Stimulated activated CD4-positive, alpha-beta T cell treated with anti-CD3 and anti-CD28 coated beads, Interleukin-1b, Interleukin-23, amount 100 ng/mL, for 24 hours (primary cell): ENCODE measurements around the gene ST6GALNAC6.

Source experiments
- DNase-seq, 4 experiments: peaks; one replicate each; pipeline ENCODE4 v3.0.0-alpha.2; 2020; ENCODE audit warnings: low read depth in 4 of 4, low spot score in 1 of 4

Gene ST6GALNAC6

DNA sequence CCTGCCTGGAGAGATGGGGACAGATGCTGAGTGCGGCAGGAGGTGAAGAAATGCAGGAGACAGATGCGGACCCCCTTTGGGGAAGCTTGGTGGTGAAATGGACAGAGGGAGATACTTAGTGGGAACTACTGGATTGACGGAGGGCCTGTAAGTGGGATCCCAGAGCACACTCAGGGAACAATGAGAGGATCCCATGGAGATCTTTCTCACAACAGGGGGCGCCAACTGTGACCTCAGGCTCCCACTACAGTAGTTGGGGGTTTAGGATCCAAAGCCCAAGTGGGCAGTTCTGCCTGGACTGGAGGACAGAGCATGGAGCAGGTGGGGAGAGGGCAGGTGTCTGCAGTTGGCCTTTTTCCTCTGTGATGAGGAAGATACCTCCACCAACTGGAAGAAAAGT, 34.8 kb upstream of the ST6GALNAC6 start:
- DNase-seq: no peak

DNA sequence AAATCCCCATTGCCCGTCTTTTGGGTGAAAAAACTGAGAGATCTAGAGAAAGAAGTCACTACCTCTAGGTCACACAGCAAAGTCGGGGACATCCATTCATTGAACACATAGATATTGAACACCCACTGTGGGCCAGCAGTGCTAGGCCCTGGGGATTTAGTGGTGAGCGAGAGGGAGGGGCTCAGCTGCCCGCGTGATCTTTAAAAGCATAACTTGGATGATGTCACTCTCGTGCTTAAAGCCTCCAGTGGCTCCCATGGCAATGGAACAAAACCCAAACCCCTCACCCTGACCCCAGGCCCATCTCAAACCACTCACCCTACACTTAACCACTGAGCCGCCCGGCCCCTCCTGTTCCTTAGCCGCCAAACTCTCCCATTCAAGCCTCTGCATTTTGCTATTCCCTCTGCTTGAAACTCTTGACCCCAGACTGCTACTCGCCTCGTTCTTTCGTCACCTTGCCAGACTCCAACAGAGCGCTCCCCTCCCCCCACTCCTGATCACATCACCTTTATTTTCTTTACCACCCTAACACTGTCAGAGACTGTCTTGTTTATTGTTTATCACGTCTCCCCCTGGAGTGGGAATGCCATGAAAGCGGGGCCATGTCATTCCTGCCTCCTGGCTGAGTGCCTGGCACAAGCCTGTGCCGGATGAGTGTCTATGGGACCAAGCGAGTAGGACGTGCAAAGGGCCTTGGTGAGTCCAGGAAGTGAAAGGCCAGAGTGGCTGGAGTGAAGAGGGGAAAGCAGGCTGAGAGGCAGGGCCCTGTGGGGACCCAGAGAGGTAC, 31.9 kb upstream of the ST6GALNAC6 start:
- DNase-seq: no peak

DNA sequence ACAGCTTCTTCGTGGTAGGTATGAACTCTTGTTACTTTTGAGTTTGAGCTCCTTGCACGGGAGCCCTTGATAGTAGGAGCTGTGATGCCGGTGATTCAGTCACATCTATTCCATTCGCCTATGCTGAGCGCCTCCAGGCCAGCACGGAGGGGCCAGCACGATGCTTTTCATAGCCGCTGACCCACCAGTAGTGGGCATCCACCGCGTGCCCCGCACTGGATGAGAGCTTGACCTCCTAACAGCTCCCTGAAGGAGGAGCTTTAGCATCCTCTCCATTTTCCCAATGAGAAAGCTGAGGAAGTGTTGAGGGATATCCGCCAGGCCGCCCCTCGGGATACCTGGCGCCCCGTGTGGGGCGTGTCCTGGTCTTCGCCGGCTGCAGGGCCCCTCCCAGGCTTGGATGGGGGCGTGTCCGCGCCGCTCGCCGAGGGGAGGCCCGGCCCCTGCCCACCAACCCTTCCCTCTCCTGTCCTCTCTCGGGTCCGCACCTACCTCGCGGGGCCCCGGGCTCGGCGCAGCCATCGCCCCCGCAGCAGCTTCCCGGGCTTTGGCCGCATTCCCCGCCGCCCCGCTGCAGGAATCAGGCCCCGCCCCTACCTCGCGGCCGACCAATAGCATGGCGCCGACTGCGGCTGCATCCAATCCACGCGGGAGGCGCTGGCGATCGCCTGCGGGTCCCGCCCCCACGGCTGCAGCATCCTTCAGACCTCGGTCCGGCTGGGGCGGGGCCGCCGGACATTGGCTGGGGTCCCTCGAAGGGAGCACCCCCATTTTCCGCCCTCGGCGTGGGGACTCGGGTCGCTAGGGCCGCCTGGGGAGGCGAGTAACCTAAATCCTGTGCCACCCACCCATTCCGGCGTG, 31.1 kb upstream of the ST6GALNAC6 start, which contains the start of gene PIP5KL1:
Gene PIP5KL1 (minus strand): TSS at position 547 of the 861 bp plus-strand sequence. CDS start 25 bp downstream, at position 522.
- DNase-seq: peak in 2 of 4 experiments; percentile 44 to 67

DNA sequence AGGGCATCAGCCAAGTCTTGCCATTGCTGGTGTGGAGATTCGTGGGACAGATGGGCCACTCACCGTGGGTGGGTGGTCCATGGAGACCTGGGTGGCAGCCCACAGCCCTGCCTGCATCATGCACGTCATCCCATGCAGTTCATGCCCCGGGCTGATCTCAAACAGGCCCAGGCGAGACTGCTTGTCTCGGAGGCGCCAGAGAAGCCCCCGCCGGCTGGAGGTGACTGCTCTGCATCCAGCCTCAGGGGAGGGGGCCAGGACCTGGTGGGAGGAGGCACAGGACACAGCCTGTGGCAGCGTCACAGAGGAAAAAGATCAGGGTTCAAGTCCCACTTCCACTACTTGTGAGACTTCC, 30.2 kb upstream of the ST6GALNAC6 start:
- DNase-seq: no peak

DNA sequence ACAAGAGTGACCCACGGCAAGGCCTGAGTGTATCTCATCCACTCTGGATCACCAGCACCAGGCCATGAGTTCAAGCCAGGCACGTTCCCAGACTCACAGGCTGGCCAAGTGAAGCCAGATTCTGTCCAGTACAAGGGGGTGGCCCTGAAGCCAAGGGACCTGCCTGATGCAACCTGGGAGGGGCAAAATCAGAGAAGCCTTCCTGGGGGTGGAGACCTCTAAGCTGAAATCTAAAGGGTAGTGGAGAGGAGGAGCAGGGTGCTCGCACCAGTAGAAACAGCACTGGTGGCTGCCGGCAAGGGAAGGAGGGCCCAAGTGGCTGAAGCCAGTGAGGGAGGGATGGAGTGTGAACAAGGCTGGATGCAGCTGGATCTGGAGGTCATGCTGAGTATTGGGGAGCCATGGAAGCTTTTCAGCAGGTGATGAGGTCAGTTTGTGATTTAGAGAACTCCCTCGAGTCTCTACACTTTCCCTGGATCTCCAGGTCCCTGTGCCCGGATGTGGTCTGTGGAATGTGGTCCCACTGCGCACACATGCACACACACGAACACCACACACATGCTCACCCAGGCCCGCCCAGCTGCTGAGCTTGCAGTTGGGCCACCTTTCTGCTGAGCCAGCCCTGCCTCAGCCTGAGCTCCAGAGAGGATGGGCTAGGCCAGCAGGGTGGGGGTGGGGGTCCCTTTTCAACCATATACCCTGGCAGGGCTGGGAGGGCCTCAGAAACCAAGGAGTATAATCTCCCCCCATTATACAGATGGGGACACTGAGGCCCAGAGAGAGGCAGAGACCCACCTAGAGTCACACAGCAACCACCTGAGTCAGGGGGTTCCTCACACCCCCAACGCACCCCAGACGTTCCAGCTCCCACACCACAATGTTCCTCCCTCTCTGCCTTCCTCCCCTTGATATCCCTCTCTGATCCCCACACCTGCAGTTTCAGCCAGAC, 29.5 kb upstream of the ST6GALNAC6 start:
- no peak for DNase-seq

DNA sequence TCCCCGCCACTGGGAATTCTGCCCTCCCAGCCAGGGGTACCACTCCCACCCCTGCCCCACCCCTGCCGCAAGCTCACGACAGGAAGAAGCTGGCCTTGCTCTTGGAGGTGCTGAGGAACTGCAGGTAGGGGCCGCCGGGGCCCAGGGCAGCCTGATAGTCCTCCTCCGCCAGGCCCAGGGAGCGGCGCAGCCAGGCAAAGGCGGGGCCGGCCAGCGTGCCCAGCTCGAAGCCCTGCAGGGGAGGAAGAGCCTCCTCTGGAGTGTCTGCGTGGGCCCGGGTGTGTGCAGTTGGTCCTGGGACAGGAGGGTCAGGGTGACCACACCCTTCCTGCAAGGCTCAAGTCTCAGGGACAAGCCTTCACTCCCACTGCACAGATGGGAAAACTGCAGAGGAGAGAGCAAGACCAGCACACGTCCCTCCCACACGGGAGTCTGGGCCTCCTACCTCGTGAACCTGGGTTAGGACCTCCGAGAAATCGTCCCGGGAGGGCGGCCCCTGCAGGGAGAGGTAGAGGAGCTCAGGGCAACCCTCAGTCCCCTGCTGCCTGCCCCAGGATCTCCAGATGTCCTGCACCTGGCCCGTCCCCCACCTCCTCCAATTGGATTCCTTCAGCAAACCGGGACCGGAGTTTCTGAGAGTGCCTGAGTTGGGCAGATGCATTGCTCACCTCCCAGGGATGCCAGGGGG, 28.7 kb upstream of the ST6GALNAC6 start:
- no peak for DNase-seq

DNA sequence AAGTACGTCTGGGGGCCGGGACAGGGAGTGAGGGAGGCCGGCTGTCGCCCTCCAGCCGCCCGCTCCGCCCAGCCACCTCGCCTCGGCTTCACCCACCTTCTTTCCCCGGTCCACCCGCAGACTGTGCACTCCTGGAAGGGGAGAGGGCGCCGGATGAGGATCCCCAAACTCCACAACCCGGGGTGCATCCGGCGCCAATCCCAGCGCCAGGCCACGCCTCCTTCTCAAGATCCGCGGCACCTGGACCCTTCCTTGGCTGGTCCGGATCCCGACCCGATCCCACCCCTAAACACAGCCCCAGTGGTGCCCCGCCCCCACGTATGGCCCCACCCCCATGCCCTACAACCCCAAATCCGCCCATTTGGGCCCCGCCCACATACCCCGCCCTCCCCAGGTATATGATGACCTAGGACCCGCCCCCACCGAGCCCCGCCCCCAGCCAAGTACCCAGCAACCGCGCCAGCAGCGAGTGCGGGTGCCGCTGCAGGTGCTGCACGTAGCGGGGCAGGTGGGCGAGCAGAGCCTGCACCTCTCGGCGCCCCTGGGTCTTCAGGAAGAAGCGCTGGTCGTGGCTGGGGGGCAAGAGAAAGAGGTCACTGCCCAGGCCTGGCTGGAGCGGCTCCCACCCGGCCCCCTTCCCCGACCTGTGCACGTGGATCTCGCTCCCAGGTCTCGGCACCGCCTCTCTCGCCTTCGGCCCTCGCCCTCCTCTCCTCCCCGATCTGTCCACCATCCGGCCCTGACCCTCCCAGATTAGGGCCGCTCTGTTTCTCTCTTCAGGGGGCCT, 28.0 kb upstream of the ST6GALNAC6 start:
- peak in 3 of 4 experiments; percentile 57 to 73 (median 57) for DNase-seq

DNA sequence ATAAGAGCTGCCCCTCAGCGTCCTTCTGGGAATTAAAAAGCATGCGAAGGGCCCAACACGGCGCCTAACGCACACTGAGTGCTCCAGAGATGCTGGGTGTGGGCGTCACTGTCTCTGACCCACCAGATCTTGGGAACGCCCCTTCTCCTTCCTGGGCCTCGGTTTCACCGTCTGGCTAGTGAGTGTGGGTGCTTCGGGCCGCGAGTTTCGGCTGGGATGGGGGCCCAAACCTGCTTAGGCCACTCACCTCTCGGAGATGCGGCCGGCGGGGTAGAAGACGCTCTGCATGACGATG, 27.4 kb upstream of the ST6GALNAC6 start:
- no peak for DNase-seq

DNA sequence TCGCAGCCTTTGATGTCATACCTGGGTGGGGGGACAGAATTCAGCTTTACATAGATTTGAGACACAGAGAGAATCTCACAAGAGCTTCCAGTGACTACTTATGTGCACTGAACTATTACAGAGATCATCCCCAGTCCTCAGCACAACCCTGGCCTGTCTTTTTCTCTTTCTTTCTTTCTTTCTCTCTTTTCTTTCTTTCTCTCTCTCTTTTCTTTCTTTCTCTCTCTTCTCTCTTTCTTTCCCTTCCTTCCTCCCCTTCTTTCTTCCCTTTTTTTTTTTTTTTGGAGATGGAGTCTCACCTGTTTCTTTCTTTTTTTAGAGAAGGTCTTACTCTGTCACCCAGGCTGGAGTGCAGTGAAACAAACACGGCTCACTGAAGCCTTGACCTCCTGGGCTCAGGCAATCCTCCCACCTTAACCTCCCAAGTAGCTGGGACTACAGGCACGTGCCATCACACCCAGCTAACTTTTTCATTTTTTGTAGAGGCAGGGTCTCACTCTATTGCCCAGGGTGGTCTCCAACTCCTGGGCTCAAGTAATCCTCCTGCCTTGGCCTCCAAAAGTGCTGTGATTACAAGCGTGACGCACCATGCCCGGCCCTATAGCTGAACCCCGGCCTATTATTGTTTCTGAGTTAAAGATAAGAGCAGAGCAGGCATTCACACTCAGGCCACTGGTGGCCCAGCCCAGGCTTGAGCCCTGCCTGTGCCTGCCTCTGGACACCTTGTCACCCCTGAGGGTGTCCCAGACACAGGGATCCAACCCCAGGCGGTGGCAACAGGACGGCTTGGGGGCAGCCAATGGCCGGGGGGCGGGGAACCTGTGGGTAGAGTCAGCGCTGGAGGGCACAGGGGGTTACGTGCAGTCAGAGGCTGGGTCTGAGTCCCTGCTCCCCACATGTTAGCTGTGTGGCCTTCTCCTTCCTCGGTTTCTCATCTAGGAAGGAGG, 26.8 kb upstream of the ST6GALNAC6 start:
- no peak for DNase-seq

DNA sequence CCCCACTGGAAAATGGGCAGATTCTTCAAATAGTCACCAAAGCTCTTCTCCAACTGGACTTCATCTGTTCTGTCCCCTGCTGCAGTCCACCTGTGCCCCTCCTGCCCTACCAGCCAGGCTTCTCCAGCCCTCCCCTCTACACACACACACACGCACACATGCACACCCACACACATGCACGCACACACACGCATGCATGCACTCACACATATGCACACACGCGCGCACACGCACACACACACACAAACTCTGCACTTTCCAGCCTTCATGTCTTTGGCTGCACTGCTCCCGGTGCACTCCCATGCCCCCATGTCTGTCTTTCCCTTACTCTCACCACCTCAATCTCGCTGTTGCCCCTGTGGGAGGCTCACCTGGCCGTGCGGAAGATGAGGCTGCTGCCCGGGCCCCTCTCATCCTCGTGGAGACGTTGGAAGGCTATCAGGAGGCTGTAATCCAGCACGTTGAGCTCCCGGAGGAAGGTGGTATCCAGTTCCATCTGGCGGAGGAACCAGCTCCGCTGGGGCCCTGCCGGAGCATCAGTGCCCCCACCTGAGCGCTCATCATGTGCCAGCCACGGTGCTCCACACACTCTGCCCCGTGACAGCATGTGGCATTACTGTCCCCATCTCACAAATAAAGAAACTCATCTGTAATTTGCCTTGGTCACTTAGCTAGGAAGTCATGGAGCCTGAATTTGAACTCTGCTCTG, 25.5 kb upstream of the ST6GALNAC6 start:
- DNase-seq: no peak

DNA sequence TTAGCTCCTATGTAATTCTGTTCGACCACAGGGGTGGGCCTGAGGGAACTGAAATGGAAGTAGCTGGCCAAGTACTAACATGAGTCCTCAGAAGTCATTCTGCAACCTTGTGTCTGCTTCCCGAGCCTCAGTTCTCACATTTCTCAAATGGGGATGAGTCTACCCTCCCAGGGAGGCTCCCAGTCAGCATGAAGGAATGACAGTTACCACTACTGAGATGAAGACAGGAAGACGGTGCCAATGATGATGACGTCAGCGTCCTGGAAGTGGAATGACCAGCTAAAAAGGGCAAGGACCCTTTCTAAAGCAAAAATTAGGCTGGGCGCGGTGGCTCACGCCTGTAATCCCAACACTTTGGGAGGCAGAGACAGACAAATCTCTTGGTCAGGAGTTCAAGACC, 24.4 kb upstream of the ST6GALNAC6 start:
- no peak for DNase-seq

DNA sequence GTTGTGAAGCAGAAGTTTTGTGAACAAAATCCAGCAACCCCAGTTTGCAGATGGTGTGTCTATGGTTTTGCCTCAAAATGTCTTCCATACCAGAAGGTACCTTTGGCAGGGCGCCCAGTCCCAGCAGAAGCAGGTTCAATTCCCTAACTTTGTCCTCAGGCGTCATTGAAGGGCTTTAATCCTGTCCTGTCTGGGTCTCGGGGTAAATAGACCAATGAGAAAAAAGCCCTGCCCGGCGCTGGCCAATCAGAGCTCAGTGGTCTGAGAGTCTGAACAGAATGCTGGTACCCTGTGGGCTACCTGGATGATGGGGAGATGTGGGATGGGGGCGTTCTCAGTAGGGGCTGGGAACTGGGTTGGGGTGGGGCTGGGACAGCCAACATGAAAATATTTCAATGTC, 23.6 kb upstream of the ST6GALNAC6 start:
- DNase-seq: no peak

DNA sequence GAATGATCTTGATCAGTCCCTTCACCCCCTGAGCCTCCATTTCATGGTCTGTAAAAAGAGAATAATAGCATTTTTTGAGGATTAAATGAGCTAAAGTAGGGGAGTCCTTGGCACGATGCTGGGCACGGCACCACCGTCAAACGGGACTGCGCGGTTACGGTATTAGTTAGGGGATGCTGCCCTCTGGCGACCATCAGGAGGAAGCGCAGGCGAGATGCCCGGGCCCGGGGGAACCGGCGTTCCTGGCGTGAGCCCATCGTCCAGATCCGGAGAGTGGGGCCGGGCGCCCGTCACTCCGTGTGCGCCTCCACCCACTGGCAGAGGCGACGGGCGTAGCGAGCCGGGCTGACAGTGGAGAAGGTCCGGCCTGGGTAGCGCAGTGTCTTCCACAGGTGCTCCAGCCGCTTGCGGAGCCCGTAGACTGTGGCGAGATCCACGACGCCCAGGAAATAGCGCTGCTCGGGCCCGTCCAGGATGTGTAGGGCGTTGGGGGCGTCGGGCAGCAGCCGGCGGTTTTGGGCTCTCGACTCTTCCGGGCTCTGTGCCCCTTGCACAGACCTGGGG, 22.2 kb upstream of the ST6GALNAC6 start:
- peak in 3 of 4 experiments; percentile 60 to 74 (median 70) for DNase-seq

DNA sequence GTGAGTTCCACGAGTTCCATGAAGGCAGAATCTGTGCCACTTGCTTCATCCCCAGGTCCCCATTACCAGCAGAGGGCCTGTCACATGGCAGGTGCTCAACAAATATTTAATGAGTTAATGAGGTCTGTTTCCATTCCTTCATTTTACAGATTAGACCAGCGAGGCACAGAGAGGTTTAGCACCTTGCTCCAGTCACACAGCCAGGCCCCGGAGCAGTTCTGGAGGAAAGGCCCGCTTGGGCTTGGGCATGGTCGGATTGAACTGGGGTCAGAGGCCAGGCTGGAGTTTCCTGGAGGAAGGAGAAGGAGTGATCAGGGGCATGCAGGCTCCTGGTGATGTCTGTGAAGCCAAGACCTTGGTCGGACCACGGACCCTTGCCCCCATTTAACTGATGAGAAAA, 21.4 kb upstream of the ST6GALNAC6 start:
- DNase-seq: no peak

DNA sequence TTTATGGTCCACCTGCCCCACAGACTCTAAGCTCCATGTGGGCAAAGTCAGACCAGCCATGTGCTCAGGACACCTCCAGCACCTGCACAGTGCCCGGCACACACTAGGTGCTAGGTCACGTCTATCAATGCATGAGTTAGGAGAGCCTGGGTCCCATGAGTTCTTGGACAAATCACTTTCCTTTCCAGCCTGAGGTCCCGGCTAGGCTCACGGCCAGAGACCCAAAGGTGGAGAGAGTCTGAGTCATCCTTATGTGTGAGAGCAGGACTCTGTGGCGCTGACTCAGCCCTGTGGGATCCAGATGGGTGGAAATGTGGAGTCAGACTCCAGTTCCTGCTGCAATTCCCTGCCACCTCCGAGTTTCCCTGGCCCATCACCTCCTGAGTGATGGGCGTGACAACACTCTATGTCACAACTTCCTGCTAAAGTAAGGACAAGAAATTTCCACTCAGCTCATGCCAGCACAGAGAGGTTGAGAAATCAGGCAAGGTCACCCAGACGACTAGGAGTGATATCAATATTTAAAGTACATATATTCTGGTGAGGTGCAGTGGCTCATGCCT, 19.9 kb upstream of the ST6GALNAC6 start:
- no peak for DNase-seq

DNA sequence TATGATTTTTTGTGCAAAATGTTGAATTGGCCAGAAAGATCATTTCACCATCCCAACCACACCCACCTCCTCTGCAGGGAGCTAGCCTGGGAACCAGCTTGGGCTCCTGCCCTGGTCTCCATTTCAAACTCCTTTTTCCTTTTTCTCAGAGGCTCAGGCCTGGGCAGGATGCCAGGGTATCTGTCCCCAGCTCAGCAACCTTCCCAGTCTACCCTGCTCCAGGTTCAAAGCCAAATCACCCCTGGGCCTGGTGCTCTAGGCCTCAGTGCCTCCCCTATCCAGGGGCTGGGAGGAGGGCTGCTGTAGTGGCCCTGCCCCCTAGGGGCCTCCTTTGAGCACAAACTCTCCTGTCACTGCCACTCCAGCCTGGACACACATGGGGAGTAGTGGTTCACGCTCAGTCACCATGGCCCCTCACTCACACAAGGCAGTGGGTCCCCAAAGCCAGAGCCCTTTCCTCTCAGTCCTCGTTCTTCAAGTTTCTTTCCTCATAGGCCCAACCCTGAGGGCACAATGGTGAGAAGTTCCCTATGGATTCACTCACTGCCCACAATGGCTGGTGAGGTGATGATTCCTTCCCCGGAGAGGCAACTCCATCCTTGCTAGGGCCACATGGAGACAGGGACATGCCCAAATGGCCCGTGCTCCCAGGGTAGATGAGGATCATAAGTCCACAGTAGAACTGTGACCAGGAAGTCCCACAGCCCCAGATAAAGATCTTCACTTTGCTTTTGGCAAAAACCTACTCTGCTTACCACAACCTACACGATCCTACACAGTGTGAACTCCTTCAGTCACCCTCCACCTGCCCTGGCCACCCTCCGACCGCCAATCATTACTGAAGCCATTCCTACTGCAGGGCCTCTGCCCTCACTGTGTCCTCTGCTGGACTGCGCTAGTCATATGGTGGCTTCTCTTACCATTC, 19.0 kb upstream of the ST6GALNAC6 start:
- no peak for DNase-seq
